ENCODE data around the gene PDGFC.

The PDGFC gene

GRCh38 chr4:156829201-156829873 lies 142.3 kb downstream of the PDGFC start:
- no peak overlapping the region for H3K4me3 ChIP-seq (ENCODE audit: low read length)
- TF ChIP-seq ZNF274 (IDR thresholded peaks at IDR 0.05; ENCODE audit: low read depth, low read length) = no peak

DNA sequence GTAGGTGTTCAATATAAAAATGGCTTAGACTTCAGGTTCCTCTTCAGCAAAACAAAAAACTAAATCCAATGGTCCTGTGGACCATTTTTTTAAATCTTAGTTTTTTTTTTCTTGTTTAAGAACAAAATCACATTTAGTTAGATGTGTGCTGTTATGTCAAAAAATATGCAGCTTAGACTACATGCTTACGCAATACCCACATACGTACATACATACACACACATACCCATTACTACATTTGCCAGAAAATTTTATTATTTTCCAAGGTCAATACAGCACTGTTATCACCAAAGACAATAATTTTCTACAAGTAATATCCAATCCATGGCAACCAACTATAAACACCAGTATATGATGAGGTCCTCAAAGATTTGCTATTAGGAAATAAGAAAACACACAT lies 144.1 kb downstream of the PDGFC start:
- no peak for TF ChIP-seq ZNF274 (IDR thresholded peaks at IDR 0.05; ENCODE audit: low read depth, low read length)
- H3K4me3 ChIP-seq (ENCODE audit: low read length) = no peak overlapping the region

DNA sequence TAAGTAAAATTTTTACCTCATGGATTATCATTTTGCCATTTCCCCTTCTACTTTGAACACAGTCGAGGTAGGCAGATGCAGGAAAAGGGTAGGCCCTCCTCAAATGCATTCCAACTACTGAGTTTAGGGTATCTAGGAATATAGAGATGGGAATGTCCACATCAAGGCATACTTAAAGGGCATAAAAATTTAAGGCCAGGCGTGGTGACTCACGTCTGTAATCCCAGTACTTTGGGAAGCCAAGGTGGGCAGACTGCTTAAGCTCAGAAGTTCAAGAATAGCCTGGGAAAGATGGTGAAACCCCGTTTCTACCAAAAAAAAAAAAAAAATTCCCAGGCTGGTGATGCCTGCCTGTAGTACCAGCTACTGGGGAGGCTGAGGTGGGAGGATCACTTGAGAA lies 146.5 kb downstream of the PDGFC start:
- no peak overlapping the region for H3K4me3 ChIP-seq (ENCODE audit: low read length)
- no peak for TF ChIP-seq ZNF274 (IDR thresholded peaks at IDR 0.05; ENCODE audit: low read depth, low read length)

DNA sequence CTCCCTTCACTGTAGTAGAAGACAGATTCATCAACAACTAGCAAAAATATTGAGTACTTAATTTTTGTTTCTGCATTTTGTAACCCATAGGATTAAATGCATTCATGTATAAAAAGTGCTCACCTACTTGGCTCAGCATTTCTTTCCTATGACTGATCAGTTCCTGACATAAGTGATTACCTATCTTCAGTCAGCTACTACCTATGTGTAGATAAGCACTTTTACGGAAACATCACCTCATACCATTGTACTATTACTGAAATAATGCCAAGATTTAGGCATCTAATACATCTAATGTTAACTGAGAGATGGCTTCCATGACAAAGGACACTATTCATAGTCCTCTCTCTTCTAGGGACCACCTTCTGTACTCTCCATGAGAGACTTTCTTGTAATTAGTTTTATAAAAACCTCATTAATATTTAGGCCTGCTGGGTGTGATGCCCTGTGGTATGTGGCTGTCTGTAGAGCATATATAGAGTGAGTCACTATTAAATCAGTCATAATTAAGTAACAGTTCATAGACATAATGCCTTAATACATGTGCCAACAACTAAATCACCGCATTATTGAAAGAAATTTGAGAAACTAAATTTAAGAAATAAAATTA lies 147.0 kb downstream of the PDGFC start:
- H3K4me3 ChIP-seq (ENCODE audit: low read length) = no peak overlapping the region
- no peak for TF ChIP-seq ZNF274 (IDR thresholded peaks at IDR 0.05; ENCODE audit: low read depth, low read length)

GRCh38 chr4:156820931-156821330 lies 150.7 kb downstream of the PDGFC start:
- H3K4me3 ChIP-seq (ENCODE audit: low read length) = no peak overlapping the region
- no peak for TF ChIP-seq ZNF274 (IDR thresholded peaks at IDR 0.05; ENCODE audit: low read depth, low read length)

- TF ChIP-seq ZNF274 (IDR thresholded peaks at IDR 0.05; ENCODE audit: low read depth, low read length) = no peak
Measured at GRCh38 chr4:156816360-156816755, 155.2 kb downstream of the PDGFC start.

GRCh38 chr4:156815717-156816359 lies 155.8 kb downstream of the PDGFC start:
- H3K4me3 ChIP-seq (ENCODE audit: low read length) = no peak overlapping the region
- no peak for TF ChIP-seq ZNF274 (IDR thresholded peaks at IDR 0.05; ENCODE audit: low read depth, low read length)

More at GRCh38 chr4:156816360-156816755, 155.2 kb downstream of the PDGFC start:
- H3K4me3 ChIP-seq (ENCODE audit: low read length) = no peak overlapping the region

DNA sequence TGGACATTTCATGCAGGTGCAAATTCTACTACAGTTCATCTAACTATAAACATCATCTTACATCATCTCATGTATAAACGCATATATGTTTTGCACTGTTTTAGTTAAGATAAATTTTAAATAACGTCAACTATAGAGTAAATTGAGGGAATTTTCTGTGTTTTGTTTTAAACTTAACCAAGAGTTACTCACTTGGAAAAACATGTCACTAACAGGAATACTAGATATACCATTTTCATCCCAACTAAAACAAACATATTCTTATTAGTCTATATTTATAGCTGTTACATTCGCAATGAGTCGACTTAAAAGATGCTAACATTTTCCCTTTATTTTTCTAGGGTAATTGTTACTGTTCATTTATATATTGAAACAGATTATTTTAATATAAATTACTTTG lies 159.6 kb downstream of the PDGFC start:
- no peak for TF ChIP-seq ZNF274 (IDR thresholded peaks at IDR 0.05; ENCODE audit: low read depth, low read length)
- no peak overlapping the region for H3K4me3 ChIP-seq (ENCODE audit: low read length)

DNA sequence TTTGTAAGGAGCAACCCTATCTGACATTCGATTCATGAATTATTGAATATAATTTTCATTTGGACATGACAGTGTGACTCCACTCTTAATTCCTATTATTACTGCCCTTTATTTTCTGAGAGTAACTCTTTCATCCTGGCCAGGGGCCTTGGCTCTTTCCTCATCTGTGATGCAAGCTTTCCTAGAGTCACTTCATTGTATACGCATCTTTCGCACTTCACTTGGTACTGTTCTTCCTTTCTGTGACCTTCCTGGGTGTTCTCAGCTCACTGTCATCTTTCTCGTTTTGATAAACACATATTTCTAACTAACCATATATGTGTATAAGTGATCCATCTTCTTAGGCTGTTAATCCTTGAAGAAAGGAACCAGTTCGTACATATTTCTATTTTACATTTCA lies 160.3 kb downstream of the PDGFC start:
- TF ChIP-seq ZNF274 (IDR thresholded peaks at IDR 0.05; ENCODE audit: low read depth, low read length) = no peak
- H3K4me3 ChIP-seq (ENCODE audit: low read length) = no peak overlapping the region

- no peak overlapping the region for H3K4me3 ChIP-seq (ENCODE audit: low read length)
- no peak for TF ChIP-seq ZNF274 (IDR thresholded peaks at IDR 0.05; ENCODE audit: low read depth, low read length)
Measured at GRCh38 chr4:156805696-156806095, 165.9 kb downstream of the PDGFC start.

- H3K4me3 ChIP-seq (ENCODE audit: low read length) = no peak overlapping the region
- no peak for TF ChIP-seq ZNF274 (IDR thresholded peaks at IDR 0.05; ENCODE audit: low read depth, low read length)
Measured at GRCh38 chr4:156803056-156803455, 168.5 kb downstream of the PDGFC start.

- no peak for TF ChIP-seq ZNF274 (IDR thresholded peaks at IDR 0.05; ENCODE audit: low read depth, low read length)
- H3K4me3 ChIP-seq (ENCODE audit: low read length) = no peak overlapping the region
Measured at GRCh38 chr4:156800463-156800862, 171.1 kb downstream of the PDGFC start.

- no peak for TF ChIP-seq ZNF274 (IDR thresholded peaks at IDR 0.05; ENCODE audit: low read depth, low read length)
- H3K4me3 ChIP-seq (ENCODE audit: low read length) = no peak overlapping the region
Measured at GRCh38 chr4:156799121-156799589, 172.4 kb downstream of the PDGFC start.

DNA sequence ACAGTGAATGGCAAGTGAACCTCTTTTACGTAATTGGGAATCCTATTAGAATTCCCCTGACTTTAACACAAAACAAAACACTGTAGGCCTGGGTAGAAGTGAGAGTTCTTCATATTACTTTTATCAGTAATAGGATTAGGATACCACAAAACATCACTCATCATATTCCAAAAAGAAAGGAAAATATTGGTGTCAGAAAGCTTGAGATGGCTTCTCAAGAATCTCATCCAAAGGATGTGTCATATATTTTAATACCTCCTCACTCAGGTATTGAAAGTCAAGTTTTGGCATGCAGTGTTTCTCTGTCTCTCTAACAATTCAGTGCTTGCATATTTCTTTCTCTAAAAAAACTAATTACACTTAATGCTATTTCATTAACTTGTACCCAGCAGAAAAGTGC lies 173.2 kb downstream of the PDGFC start:
- TF ChIP-seq ZNF274 (IDR thresholded peaks at IDR 0.05; ENCODE audit: low read depth, low read length) = no peak
- no peak overlapping the region for H3K4me3 ChIP-seq (ENCODE audit: low read length)

GRCh38 chr4:156797206-156797605 lies 174.4 kb downstream of the PDGFC start:
- no peak overlapping the region for H3K4me3 ChIP-seq (ENCODE audit: low read length)
- no peak for TF ChIP-seq ZNF274 (IDR thresholded peaks at IDR 0.05; ENCODE audit: low read depth, low read length)

Data from GM08714 (cell line).